Measurements from ENCODE around the gene CIB2.

Gene CIB2

DNA sequence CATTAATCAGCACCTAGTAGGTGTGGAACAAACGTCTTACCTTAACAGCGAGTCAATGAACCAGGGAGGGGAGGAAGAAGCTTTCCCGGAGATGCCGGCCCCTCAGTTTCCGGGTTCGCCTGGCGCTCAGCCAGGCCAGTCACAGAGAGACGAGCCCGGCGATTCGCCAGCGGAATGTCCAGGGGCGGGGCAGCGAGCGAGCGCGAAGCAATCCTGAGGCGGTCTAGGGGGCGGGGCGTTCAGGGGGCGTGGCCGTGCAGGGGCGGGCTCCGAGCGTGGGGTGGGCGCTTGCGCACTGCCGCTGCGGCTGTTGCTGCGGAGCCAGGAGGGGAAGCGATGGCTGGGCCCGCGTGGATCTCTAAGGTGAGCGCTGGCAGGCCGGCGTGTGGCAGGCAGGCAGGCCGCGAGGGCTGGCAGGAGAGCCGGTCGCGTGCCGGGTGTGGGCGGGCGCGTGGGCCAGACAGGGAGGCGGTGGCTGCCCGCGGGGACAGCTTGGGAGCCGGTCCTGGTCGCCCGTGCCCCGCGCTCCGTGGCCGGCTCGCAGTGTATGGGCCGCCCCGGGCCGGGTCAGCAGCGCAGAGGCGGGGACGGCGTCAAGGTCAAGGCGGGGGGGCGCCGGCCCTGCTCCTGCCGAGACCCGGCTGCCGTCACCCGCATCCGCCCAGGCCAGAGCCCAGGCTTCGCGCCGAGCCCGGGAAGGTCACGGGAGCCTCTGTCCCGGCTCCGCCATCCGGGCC is 18.0 kb upstream of the CIB2 start, which contains the start of gene IDH3A:
TSS of gene IDH3A (plus strand) at position 295 of the 737 bp plus-strand sequence. CDS start at position 337, 42 bp downstream.
- peak; percentile 92 for DNase-seq (ENCODE audit: low spot score)

DNA sequence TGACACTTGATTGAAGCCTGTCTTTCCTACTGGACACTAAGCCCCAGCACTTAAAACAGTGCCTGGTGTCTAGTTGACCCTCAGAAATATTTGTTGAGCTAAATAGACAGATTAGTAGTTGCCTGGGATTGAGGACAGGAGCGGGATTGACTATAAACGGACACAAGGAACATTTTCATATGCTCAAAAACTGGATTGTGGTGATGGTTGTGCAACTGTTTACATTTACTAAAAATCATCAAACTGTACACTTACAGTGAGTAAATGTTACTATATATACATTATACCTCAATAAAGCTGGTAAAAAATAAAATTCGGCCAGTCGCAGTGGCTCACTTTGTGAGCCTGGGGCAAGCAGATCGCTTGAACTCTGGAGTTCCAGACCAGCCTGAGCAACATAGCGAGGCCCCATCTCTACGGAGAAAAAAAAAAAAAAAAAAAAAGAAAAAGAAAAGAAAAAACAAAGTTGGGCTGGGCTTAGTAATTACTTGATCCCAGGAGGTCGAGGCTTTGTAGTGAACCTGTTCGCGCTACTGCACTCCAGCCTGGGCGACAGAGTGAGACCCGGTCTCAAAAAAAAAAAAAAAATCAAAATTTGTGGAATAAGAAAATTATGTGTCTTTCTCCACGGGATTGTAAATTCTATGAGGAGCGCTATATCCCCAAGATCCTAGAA is 17.3 kb upstream of the CIB2 start:
- no peak for DNase-seq (ENCODE audit: low spot score)

- no peak for DNase-seq (ENCODE audit: low spot score)
Observed at GRCh38 chr15:78147566-78147965, 16.3 kb upstream of the CIB2 start.

DNA sequence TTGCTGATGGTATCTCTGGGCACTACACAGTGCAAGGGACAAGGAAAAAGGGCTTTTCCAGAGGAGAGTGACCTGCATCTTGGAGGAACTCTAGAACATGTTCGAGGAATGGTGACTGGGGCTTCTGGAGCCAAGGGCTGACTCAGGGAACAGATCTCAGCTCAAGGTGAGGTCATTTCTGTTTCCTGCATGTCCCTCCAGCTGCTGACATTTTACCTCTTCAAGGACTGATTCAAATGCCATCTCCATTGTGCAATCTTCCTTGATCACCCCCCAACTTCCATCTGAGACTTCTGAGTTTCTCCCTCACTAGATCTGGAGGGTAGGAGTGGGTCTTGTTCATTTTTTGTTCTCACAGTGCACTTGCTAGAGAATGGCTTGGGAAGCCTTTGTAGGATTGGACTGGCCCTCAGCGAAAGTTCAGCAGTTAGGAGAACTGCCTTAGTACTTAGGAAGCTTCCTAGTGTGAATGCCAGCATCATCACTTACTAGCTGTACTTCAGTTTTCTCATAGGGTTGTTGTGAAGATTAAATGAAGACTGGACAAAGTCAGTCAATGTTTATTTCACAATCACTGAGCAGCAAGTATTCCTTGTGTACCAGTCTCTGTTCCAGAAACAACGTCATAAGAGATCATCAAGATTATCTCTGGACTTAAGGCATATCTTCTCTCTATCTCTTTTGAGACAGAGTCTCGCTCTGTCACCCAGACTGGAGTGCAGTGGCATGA is 15.3 kb upstream of the CIB2 start:
- DNase-seq (ENCODE audit: low spot score), result no peak

DNA sequence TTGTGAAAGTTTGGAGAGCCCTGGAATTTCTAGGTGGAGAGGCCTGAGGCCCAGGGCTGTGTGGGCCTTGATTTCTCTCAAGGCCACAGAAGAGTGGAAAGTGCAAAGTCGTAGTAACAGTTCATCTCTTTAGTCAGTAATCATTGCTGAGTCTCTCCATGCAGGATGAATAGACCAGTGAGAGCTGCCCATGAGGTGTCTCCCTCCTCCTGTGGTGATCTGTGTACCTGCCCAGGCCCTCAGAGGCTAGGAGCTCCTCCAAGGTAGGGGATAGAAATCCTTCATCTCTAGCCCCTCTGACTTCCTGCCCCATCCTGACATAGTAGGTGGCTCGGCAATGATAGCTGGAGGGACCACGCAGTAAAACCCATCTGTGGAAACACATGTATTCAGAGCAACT is 11.1 kb upstream of the CIB2 start:
- DNase-seq (ENCODE audit: low spot score), result no peak

- no peak for DNase-seq (ENCODE audit: low spot score)
Observed at GRCh38 chr15:78140292-78140691, 9.0 kb upstream of the CIB2 start.

GRCh38 chr15:78139578-78139977 is 8.3 kb upstream of the CIB2 start:
- no peak for DNase-seq (ENCODE audit: low spot score)

GRCh38 chr15:78133801-78134200 is 2.6 kb upstream of the CIB2 start:
- DNase-seq (ENCODE audit: low spot score), result peak; percentile 33

DNA sequence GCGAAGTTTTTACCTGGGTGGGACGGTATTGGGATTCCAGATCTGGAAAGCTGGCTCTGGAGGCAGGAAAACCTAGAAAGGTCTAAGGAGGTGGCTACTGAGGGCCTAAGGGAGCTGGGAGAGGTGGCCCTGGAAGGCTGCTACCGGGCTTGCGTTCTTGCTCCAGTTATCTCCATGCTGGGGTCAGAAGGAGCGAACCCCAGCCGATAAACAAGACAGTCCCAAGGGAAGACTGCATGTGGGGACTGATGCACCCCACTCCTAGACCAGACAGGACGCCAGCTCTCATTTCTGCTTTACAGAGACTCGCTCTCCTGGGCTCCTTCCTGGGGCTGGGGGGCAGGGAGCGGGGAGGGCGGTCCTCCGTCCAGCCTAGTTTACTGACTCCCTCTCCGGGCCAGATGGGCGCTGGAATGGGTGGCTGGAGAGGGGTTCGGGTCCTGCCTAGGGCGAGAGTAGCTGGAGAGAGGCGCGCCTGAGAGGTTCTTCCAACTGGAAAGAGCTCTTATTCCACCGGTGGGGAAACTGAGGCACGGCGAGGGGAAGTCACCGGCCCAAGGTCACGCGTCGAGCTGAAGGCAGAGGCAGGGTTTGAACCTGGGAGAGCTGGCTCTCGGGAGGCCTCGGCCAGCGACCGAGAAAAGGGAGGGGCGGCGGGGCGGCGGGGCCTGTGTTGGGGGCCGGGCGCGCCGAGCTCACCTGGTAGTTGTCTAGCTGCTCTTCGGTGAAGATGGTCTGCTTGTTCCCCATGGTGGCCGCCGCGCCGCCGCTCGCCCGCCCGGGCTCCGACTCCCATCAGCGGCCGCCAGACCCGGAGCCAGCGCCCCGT is 565 bp downstream of the CIB2 start:
- DNase-seq (ENCODE audit: low spot score), result no peak

- no peak for DNase-seq (ENCODE audit: low spot score)
Observed at GRCh38 chr15:78129751-78130287, 1.4 kb downstream of the CIB2 start.

GRCh38 chr15:78129077-78129750 is 2.0 kb downstream of the CIB2 start:
- DNase-seq (ENCODE audit: low spot score), result no peak

GRCh38 chr15:78127882-78128281 is 3.4 kb downstream of the CIB2 start:
- no peak for DNase-seq (ENCODE audit: low spot score)

DNA sequence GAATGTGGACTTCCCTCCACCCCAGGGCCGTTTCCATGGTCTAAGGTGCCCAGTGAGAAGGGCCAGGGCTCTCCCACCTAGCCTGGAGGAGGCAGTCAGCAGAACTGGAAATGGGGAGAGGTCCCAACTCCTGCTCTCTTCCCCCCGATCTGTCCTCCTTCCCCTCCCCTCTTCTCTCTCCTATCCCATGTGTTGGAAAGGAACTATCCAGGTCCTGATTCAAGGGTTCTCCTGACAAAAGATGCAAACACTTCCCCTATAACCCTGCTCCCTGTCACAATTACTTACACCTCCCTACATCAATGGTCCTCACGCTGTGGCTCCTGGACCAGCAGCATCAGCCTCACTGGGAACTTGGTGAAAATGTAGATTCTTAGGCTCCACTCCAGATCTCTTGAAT is 6.0 kb downstream of the CIB2 start:
- DNase-seq (ENCODE audit: low spot score), result no peak

GRCh38 chr15:78120523-78120922 is 10.7 kb downstream of the CIB2 start:
- no peak for DNase-seq (ENCODE audit: low spot score)

DNA sequence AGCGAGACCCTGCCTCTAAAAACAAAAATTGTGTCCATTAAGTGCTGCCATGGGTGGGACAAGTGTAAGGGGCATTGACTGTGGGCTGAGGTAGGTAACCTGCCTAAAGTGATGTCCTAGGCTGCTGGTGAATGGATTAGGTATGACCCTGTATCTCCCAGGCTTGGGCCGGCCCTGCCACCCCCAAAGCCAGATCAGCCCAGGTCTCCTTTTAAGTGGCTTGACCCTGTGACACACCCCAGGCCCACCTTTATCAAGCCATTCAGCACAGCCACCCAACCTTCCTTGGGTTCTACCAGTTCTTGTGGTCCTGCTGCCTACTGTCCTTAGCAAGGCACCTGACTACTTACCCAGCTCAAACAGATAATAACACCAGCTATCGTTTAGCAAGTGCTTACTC is 18.7 kb downstream of the CIB2 start:
- no peak for DNase-seq (ENCODE audit: low spot score)

DNA sequence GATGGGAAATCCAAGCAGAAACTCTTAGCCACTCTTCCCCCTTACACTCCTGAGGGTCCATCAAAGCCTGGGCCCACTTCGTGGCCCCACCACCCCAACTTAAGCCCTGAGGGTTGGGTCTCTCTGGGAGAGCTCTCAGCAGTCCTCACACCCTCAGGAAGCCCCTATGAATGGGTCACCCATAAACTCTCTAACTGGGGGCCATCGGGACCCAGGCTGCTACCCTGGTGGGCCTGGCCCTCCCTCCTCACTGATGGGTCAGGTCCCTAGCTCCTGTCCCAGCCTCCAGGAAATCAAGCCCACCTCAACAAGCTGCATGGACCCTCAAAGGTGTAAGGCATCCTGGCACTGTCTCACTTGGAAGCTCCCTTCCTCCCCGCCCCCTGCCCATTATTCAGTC is 19.5 kb downstream of the CIB2 start:
- no peak for DNase-seq (ENCODE audit: low spot score)

- DNase-seq (ENCODE audit: low spot score), result no peak
Observed at GRCh38 chr15:78110916-78111475, 20.2 kb downstream of the CIB2 start.

DNA sequence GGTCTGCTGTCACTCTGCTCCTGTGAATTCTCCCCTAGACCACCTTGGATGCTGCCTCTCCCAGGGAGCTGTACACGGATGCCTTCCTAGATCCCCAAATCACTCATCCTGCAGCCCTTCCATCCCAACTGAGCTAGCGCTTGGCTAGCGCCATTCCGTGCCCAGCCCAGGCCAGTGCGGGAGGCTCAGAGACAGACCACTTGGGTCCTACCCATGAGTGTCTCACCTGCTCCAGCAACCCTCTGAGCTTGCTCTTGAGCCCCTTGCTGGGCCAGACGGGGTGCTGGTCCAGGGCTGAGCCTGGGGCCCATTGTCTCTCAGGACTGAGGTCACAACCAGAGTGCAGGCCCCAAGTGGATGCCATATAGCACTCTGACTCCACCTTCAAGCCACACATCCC is 21.1 kb downstream of the CIB2 start:
- no peak for DNase-seq (ENCODE audit: low spot score)

GRCh38 chr15:78109156-78109555 is 22.1 kb downstream of the CIB2 start:
- DNase-seq (ENCODE audit: low spot score), result no peak

DNA sequence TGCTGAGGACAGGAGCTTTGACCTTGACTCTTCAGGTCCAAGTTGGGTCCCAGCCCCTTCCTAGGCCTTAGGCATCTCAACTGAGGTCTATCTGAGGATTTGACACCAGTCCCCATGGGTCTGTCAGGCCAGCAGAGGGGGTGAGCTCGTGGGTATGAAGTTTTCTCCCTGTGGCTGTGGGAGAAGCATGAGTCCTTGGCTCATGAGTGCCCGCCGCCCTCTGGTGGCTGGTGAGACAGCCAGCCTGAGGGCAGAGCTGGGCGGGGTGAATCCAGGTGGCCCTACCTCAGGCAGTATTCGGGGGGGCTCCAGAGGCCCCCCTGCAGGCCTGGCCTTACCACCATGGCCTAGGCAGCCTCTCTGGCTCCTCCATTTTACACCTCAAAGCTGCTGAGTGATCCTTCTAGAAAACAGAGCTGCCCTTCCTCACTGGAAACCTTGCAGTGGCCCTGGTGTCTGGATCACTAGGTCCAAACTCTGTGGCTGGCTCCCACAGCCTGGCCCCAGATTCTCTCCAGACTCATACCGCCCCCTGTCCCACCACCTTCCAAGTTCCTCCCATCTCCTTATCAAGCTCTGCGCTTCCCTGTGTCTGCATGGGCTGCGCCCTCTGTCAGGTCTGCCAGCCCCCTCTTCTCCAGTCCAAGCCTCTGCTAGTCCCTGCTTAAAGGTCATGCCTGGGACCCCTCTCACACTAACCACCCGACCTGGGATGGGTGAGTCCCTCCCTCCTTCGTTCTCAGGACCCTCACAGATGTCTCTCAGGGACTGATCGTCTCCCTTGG is 22.8 kb downstream of the CIB2 start:
- peak; percentile 88 for DNase-seq (ENCODE audit: low spot score)
